Heart right ventricle (tissue), 16 donors: Measurements from ENCODE around the gene CATSPERE. TPM values are rescaled to one million over a fixed set of nuclear protein-coding genes. Genes with fewer than 3 reads are reported as not detected.
"Not testable (repeated sequence)": the region's sequence is repeated elsewhere in the genome, so short reads cannot be mapped to it uniquely, and the experiment has no call there.

ENCODE experiments used
- ATAC-seq, 8 donors: fragments of 200-7000 bp; cut with Tn5 transposase; one replicate each; pipeline ENCODE4 v1.9.1; 2020; ENCODE audit warnings: mild to moderate bottlenecking in 8 of 8, moderate library complexity in 8 of 8, moderate number of reproducible peaks in 1 of 8
- DNase-seq, 2 donors: peaks; one replicate each; pipeline ENCODE4 v3.0.0-alpha.2; 2020
- H3K27ac ChIP-seq, 10 donors: fragments of 200-600 bp; sonication (generic) in 2 of 10; one replicate each; pipeline versions ENCODE4 v1.5.0 to v1.8.0; 2020 to 2022; ENCODE audit warnings: mild to moderate bottlenecking in 3 of 10
- H3K27me3 ChIP-seq, 7 donors: fragments of 200-600 bp; one replicate each; pipeline ENCODE4 v1.8.0; 2021 to 2022; ENCODE audit warnings: mild to moderate bottlenecking in 2 of 7
- H3K36me3 ChIP-seq, 9 donors: fragments of 200-600 bp; sonication (generic) in 1 of 9; one replicate each; pipeline versions ENCODE4 v1.5.0 to v1.8.0; 2020 to 2022; ENCODE audit warnings: mild to moderate bottlenecking in 2 of 9
- H3K4me1 ChIP-seq, 9 donors: fragments of 200-600 bp; sonication (generic) in 1 of 9; one replicate each; pipeline versions ENCODE4 v1.5.0 to v1.8.0; 2020 to 2022; ENCODE audit warnings: mild to moderate bottlenecking in 4 of 9
- H3K4me3 ChIP-seq, 10 donors: fragments of 200-600 bp; sonication (generic) in 2 of 10; one replicate each; pipeline versions ENCODE4 v1.5.0 to v1.8.0; 2020 to 2022; ENCODE audit warnings: mild to moderate bottlenecking in 7 of 10, moderate library complexity in 2 of 10
- H3K9me3 ChIP-seq, 11 donors: fragments of 200-600 bp in 10 of 11; sonication (generic) in 2 of 11; one replicate each; pipeline versions ENCODE4 v1.5.0 to v1.8.0; 2013 to 2022; ENCODE audit warnings: mild to moderate bottlenecking in 2 of 11, control low read depth in 1 of 11, moderate library complexity in 1 of 11
- CTCF ChIP-seq, 9 donors: fragments of 200-600 bp; sonication (generic) in 2 of 9; IDR thresholded peaks; one replicate each; pipeline versions ENCODE4 v1.5.0 to v1.8.0; 2021 to 2022; ENCODE audit warnings: antibody characterized with exemption in 9 of 9, mild to moderate bottlenecking in 5 of 9, moderate library complexity in 1 of 9
- WGBS, 2 donors: extraction: QIAGEN DNeasy Blood & Tissue Kit; methylation state at CpG; one replicate each; pipeline ENCODE4 v1.1.7; 2013; ENCODE audit warnings: inconsistent platforms in 1 of 2; 5-methylcytosine and 5-hydroxymethylcytosine counted together
- intact Hi-C, 10 donors: fragments of 100-400 bp; cut with DNase I; formaldehyde crosslinking; loops; one replicate each; pipeline versions ENCODE4 v1.11.1 to v1.14.2; 2022
- polyA plus RNA-seq, 2 donors: library from polyadenylated mRNA; stranded (reverse); fragments of 200-250 nt; gene quantifications; one replicate each; pipeline ENCODE4 v1.2.3, GENCODE V29; 2013
- total RNA-seq, 10 donors: library from RNA; stranded (reverse); fragmentation: NEBNext Ultra II Directional in 3 of 10; extraction: Animal tissue kit (Norgen Biotek cat#: 25700) in 3 of 10; gene quantifications; one replicate each; pipeline versions ENCODE4 v1.2.1 to v1.2.4, GENCODE V29; 2021 to 2023
- donor health status: Arrhythmogenic right ventricular cardiomyopathy.
- donor health status: ischemic (EF 13 %, LVEDD 7.1; RV severe dilation, severe dysfunction).
- donor health status: healthy with polysubstance abuse.
- donor health status: DM: no; HTN: yes; CAD: no.
- donor health status: DM: no; HTN: no; CAD: no.
- donor health status: ischemic (EF 25% LVEDD 6.9; RV normal size, moderate dysfunction).
- donor health status: ischemic (EF 25% LVEDD 5.7; RV mildly dilated, moderate dysfunction).
- donor health status: healthy.
- donor health status: DM: yes; HTN: yes; CAD: no.
- donor health status: Ischemic cardiomyopathy.
- donor health status: ischemic (EF 35%, LVEDD 5.7; RV mildly dilated, moderate dysfunction).
- donor health status: nonischemic (EF 11% LVEDD 7.7; RV severe dilation, severe dysfunction).
- donor health status: DM: yes; HTN: yes; CAD: no.
- donor health status: PGD.
- donor health status: ischemic (EF 29% LVEDD 5.4; RV normal size, mild dysfunction).
- donor health status: nonischemic (EF 23%, LVEDD 6.1; RV moderate dilation, normal function).

The CATSPERE gene
- total and polyA plus RNA-seq, 12 donors, result 0.07 to 0.83 (median 0.26) TPM; not detected in 1

GRCh38 chr1:244458781-244459180 is 2.3 kb upstream of the CATSPERE start:
- ATAC-seq, result no peak
- 96 to 98% methylated on average over 4 of the region's 4 CpGs for WGBS, 2 donors
- intact Hi-C loops, result loop anchor here in 3 of 10 donors (10.0 kb wide), 2 partner anchors 196 to 516 kb away; partner anchors contain the start of gene DESI2 (in 2 of the 3)

GRCh38 chr1:244460197-244460596 is 876 bp upstream of the CATSPERE start:
- WGBS, 2 donors, result 95 to 96% methylated on average over 4 of the region's 4 CpGs
- H3K9me3 ChIP-seq, result no peaks in the 10 kb centered on the region
- no peaks in the 10 kb centered on the region for H3K36me3 ChIP-seq
- H3K4me1 ChIP-seq, result peaks cover 0 to 16% (median 6%) of the 10 kb centered on the region in 9 donors
- intact Hi-C loops, result loop anchor here in 1 of 10 donors (5.0 kb wide), 1 partner anchor 192 kb away; the partner anchor contains the start of gene DESI2
- DNase-seq (no peak), ATAC-seq (no peak)
- H3K27me3 ChIP-seq, result no peaks in the 10 kb centered on the region
- H3K27ac ChIP-seq, result peak overlapping the region in 4 of 10 donors; percentile 63 to 93 (median 86)
- H3K4me3 ChIP-seq, result peak overlapping the region in 1 of 10 donors; percentile 61
- no peak for TF ChIP-seq CTCF (IDR thresholded peaks at IDR 0.05)

More at GRCh38 chr1:244458781-244459180, 2.3 kb upstream of the CATSPERE start:
- H3K27me3 ChIP-seq, result no peaks in the 10 kb centered on the region
- H3K4me1 ChIP-seq, result peaks cover 0 to 16% (median 6%) of the 10 kb centered on the region in 9 donors
- H3K36me3 ChIP-seq, result no peaks in the 10 kb centered on the region
- TF ChIP-seq CTCF (IDR thresholded peaks at IDR 0.05), result no peak
- H3K9me3 ChIP-seq, result no peaks in the 10 kb centered on the region
- DNase-seq, result no peak
- no peak overlapping the region for H3K4me3 ChIP-seq
- no peak overlapping the region for H3K27ac ChIP-seq

DNA sequence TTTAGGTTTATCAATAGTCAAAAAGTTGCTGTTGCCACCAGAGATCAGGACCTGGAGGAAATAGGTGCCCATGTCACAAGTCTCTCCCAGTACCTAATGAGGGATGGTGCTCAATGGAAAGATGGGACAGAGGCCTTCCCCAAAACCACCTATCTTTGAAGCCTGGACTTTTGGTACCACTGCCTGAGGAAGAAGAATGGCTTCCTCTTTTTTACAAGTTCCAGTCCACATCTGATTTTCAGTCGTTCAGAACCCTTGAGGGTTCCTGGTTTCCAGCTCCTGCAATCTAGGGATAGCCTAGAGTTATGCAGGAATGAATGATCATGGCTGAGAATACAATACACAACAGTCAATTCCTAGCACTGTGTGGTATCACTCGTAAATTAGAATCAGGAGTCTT is 5.7 kb downstream of the CATSPERE start:
- Histone ChIP-seq H3K27ac (no peak overlapping the region), H3K9me3 (peaks cover 0 to 8% (median 0%) of the 10 kb centered on the region in 11 donors), H3K4me3 (no peak overlapping the region), H3K4me1 (peaks cover 0 to 3% (median 0%) of the 10 kb centered on the region in 9 donors), H3K27me3 (no peaks in the 10 kb centered on the region), H3K36me3 (no peaks in the 10 kb centered on the region)
- no peak for ATAC-seq
- no peak for DNase-seq
- no peak for TF ChIP-seq CTCF (IDR thresholded peaks at IDR 0.05)
- intact Hi-C loops, result no loop called here
- 81 to 86% methylated on average over 2 of the region's 2 CpGs for WGBS, 2 donors

DNA sequence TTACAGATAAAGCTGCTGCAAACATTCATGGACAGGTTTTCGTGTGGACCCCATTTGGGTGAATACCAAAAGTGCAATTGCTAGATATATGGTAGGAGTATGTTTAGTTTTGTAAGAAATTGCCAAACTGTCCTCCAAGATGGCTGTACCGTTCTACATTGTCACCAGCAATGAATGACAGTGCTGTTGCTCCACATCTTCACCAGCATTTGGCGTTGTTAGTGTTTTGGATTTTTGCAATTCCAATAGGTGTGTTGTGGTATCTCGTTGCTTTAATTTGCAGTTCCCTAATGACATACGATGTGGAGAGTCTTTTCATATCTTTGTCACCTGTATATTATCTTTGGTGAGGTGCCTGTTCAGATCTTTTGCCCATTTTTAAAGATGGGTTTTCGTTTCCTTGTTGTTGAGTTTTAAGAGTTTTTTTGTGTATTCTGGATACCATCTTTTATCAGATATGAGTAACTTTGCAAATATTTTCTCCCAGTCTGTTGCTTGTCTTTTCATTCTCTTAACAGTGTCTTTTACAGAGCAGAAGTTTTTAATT is 12.1 kb downstream of the CATSPERE start:
- Histone ChIP-seq H3K9me3 (peaks cover 0 to 11% (median 0%) of the 10 kb centered on the region in 11 donors), H3K27ac (no peak overlapping the region), H3K4me1 (no peaks in the 10 kb centered on the region), H3K27me3 (no peaks in the 10 kb centered on the region), H3K4me3 (no peak overlapping the region), H3K36me3 (no peaks in the 10 kb centered on the region)
- WGBS, 2 donors, result 91 to 92% methylated on average over 6 of the region's 6 CpGs
- intact Hi-C loops, result no loop called here
- no peak for ATAC-seq
- DNase-seq, result no peak
- TF ChIP-seq CTCF (IDR thresholded peaks at IDR 0.05), result no peak

DNA sequence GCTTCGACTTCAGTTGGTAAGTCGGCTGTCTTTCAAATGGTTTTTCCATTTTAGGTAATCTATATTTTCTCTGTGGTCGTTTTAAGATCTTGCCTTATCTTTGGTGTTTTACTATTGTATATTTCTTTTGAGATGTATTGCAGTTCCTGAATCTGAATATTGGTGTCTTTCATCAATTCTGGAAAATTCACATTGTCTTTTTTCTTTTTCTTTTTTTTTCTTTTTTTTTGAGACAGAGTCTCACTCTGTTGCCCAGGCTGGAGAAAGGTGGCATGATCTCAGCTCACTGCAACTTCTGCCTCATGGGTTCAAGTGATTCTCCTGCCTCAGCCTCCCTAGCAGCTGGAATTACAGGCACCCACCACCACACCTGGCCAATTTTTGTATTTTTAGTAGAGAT is 23.9 kb downstream of the CATSPERE start:
- H3K4me1 ChIP-seq, DNase-seq, H3K27me3 ChIP-seq, ATAC-seq, intact Hi-C loops, H3K4me3 ChIP-seq, H3K27ac ChIP-seq, H3K36me3 ChIP-seq, H3K9me3 ChIP-seq: not testable (repeated sequence)
- 61 to 76% methylated on average over 3 of the region's 3 CpGs for WGBS, 2 donors
